H1 (cell line): ENCODE data around the gene ABCG1. TPM values are rescaled to one million over a fixed set of nuclear protein-coding genes. Genes with fewer than 3 reads are reported as not detected.

Experiments
- CTCF ChIA-PET: fragments of 300-600 bp; sonication (Branson Sonifier 250); formaldehyde crosslinking; loops from one replicate; lab custom pipeline; 2021; ENCODE audit not compliant: partially characterized antibody; lab: Charles Lee
- POLR2A ChIA-PET: fragments of 300-600 bp; sonication (Branson Sonifier 250); formaldehyde crosslinking; loops from one replicate; lab custom pipeline; 2021; ENCODE audit warnings: inconsistent platforms; ENCODE audit not compliant: partially characterized antibody; lab: Charles Lee
- DNase-seq, 2 experiments: peaks; one replicate each; pipeline versions ENCODE4 v3.0.0 to v3.0.0-alpha.2; 2010 to 2022; ENCODE audit warnings: low spot score in 2 of 2, low read depth in 1 of 2, mixed read lengths in 1 of 2
- FAIRE-seq: peaks from 2 replicates; lab custom pipeline; 2011; peaks lifted over from hg19 to GRCh38; lab: Jason Lieb, UNC
- H2AFZ ChIP-seq: 2 replicates; pipeline ENCODE4 v1.8.1; 2012; ENCODE audit warnings: low read length, inconsistent platforms
- H2AK5ac ChIP-seq: 2 replicates; pipeline ENCODE4 v1.6.1; 2013; ENCODE audit warnings: low read depth, low read length
- H2BK120ac ChIP-seq: replicated peaks from 2 replicates; pipeline ENCODE3; 2013; ENCODE audit warnings: low read depth, low read length, inconsistent platforms
- H2BK12ac ChIP-seq: 2 replicates; pipeline ENCODE4 v1.6.1; 2013; ENCODE audit warnings: low read depth, low read length
- H2BK15ac ChIP-seq: 2 replicates; pipeline ENCODE4 v1.6.1; 2013; ENCODE audit warnings: low read length
- H2BK20ac ChIP-seq: 2 replicates; pipeline ENCODE4 v1.6.1; 2013; ENCODE audit warnings: low read length
- H2BK5ac ChIP-seq: 2 replicates; pipeline ENCODE4 v1.6.1; 2013; ENCODE audit warnings: low read depth, low read length
- H3K14ac ChIP-seq: 2 replicates; pipeline ENCODE4 v1.6.1; 2013; ENCODE audit warnings: inconsistent platforms; ENCODE audit not compliant: insufficient read length
- H3K18ac ChIP-seq: 2 replicates; pipeline ENCODE4 v1.6.1; 2013; ENCODE audit warnings: low read length; ENCODE audit errors: extremely low read depth
- H3K23ac ChIP-seq: 2 replicates; pipeline ENCODE4 v1.6.1; 2013; ENCODE audit warnings: inconsistent platforms; ENCODE audit not compliant: insufficient read length
- H3K23me2 ChIP-seq: 2 replicates; pipeline ENCODE4 v1.6.1; 2013; ENCODE audit warnings: low read depth, low read length
- H3K27ac ChIP-seq: 2 replicates; pipeline ENCODE4 v1.6.1; 2011; ENCODE audit warnings: low read depth, low read length, inconsistent platforms
- H3K27me3 ChIP-seq, 4 experiments: replicated peaks in 1 of 4; 1 replicate in 1 of 4; 2 replicates in 3 of 4; pipeline versions ENCODE4 v1.6.1 to v1.8.1; 2011 to 2013; ENCODE audit warnings: low read length in 3 of 4, mild to moderate bottlenecking in 3 of 4, inconsistent platforms in 2 of 4, mixed read lengths in 2 of 4, moderate library complexity in 1 of 4; ENCODE audit not compliant: control insufficient read depth in 3 of 4, insufficient read depth in 3 of 4; ENCODE audit errors: extremely low read depth in 1 of 4
- H3K36me3 ChIP-seq, 4 experiments: 2 replicates each; pipeline versions ENCODE4 v1.6.1 to v1.8.1; 2011 to 2013; ENCODE audit warnings: mild to moderate bottlenecking in 4 of 4, low read length in 3 of 4, moderate library complexity in 2 of 4, control low read depth in 1 of 4, inconsistent platforms in 1 of 4; ENCODE audit not compliant: insufficient read depth in 4 of 4, control insufficient read depth in 2 of 4
- H3K4ac ChIP-seq: replicated peaks from 2 replicates; pipeline ENCODE3; 2013; ENCODE audit warnings: low read length, low read depth, mixed read lengths, inconsistent platforms; ENCODE audit not compliant: insufficient read length
- H3K4me1 ChIP-seq, 4 experiments: replicated peaks in 1 of 4; 1 replicate in 1 of 4; 2 replicates in 3 of 4; pipeline versions ENCODE4 v1.6.1 to v1.8.1; 2011 to 2013; ENCODE audit warnings: low read length in 3 of 4, inconsistent platforms in 2 of 4, mixed read lengths in 1 of 4; ENCODE audit not compliant: insufficient read depth in 4 of 4, control insufficient read depth in 3 of 4
- H3K4me2 ChIP-seq, 2 experiments: 2 replicates each; pipeline versions ENCODE4 v1.6.1 to v1.8.1; 2011 to 2013; ENCODE audit warnings: low read depth in 2 of 2, low read length in 2 of 2, control low read depth in 1 of 2, inconsistent platforms in 1 of 2, mild to moderate bottlenecking in 1 of 2; ENCODE audit not compliant: insufficient read depth in 1 of 2
- H3K4me3 ChIP-seq, 4 experiments: fragments of 200-600, 300-600 bp in 1 of 4; sonication (generic), shearing (Covaris generic), sonication (Bioruptor Twin) in 1 of 4; 2 replicates each; pipeline versions ENCODE4 v1.5.1 to v1.8.1; 2011 to 2016; ENCODE audit warnings: low read length in 4 of 4, low read depth in 3 of 4, control low read depth in 2 of 4, inconsistent platforms in 2 of 4, mild to moderate bottlenecking in 2 of 4, mixed read lengths in 1 of 4, moderate library complexity in 1 of 4; ENCODE audit not compliant: insufficient read depth in 2 of 4; ENCODE audit errors: extremely low read depth in 1 of 4
- H3K56ac ChIP-seq: replicated peaks from 2 replicates; pipeline ENCODE3; 2013; ENCODE audit warnings: low read depth, mild to moderate bottlenecking, mixed read lengths, low read length, inconsistent platforms; ENCODE audit not compliant: insufficient read length
- H3K79me1 ChIP-seq: 2 replicates; pipeline ENCODE4 v1.6.1; 2013; ENCODE audit warnings: low read depth, low read length, control low read depth
- H3K79me2 ChIP-seq, 2 experiments: 2 replicates each; pipeline versions ENCODE4 v1.6.1 to v1.8.1; 2012 to 2013; ENCODE audit warnings: low read length in 2 of 2, mild to moderate bottlenecking in 2 of 2, inconsistent platforms in 1 of 2; ENCODE audit not compliant: insufficient read depth in 2 of 2, control insufficient read depth in 1 of 2
- H3K9ac ChIP-seq, 4 experiments: replicated peaks in 1 of 4; 1 replicate in 1 of 4; 2 replicates in 3 of 4; pipeline versions ENCODE4 v1.6.1 to v1.8.1; 2011 to 2013; ENCODE audit warnings: low read depth in 3 of 4, low read length in 3 of 4, control low read depth in 2 of 4, mild to moderate bottlenecking in 2 of 4, moderate library complexity in 2 of 4, inconsistent platforms in 1 of 4; ENCODE audit errors: extremely low read depth in 1 of 4
- H3K9me3 ChIP-seq, 2 experiments: 2 replicates each; pipeline versions ENCODE4 v1.6.1 to v1.8.1; 2012 to 2013; ENCODE audit warnings: mild to moderate bottlenecking in 2 of 2, moderate library complexity in 2 of 2, control low read depth in 1 of 2, inconsistent platforms in 1 of 2, low read depth in 1 of 2, low read length in 1 of 2, mixed read lengths in 1 of 2; ENCODE audit not compliant: insufficient read depth in 2 of 2
- H4K20me1 ChIP-seq, 2 experiments: replicated peaks in 1 of 2; 2 replicates each; pipeline versions ENCODE3 to v1.8.1; 2011 to 2013; ENCODE audit warnings: inconsistent platforms in 2 of 2, low read length in 2 of 2, mild to moderate bottlenecking in 1 of 2; ENCODE audit not compliant: insufficient read depth in 2 of 2, control insufficient read depth in 1 of 2
- H4K5ac ChIP-seq: 2 replicates; pipeline ENCODE4 v1.6.1; 2013; ENCODE audit warnings: low read length, low read depth, mixed read lengths, inconsistent platforms; ENCODE audit not compliant: insufficient read length
- H4K8ac ChIP-seq: 2 replicates; pipeline ENCODE4 v1.8.0; 2013; ENCODE audit warnings: mild to moderate bottlenecking, moderate library complexity, low read length, inconsistent platforms; ENCODE audit not compliant: insufficient read depth; ENCODE audit errors: extremely low read depth
- H4K91ac ChIP-seq: replicated peaks from 2 replicates; pipeline ENCODE3; 2013; ENCODE audit warnings: low read length, mixed read lengths, inconsistent platforms; ENCODE audit not compliant: insufficient read length
- E2F6 ChIP-seq: IDR thresholded peaks from 2 replicates; pipeline ENCODE4 v1.6.1; 2012; ENCODE audit warnings: inconsistent platforms
- EZH2 ChIP-seq: fragments of 200-600 bp; sonication (generic); IDR thresholded peaks from 2 replicates; pipeline ENCODE4 v1.7.1; 2012; ENCODE audit warnings: low read depth, mild to moderate bottlenecking, moderate library complexity, low read length, inconsistent platforms; ENCODE audit not compliant: severe bottlenecking
- PHF8 ChIP-seq: fragments of 200-600 bp; sonication (generic); conservative IDR thresholded peaks from 2 replicates; pipeline ENCODE4 v1.7.1; 2012; ENCODE audit warnings: low read depth, mild to moderate bottlenecking, inconsistent platforms, low read length, moderate library complexity
- WGBS, 2 experiments: shearing (Covaris generic) in 1 of 2; methylation state at CpG; one replicate each; pipeline versions ENCODE4 v1.1.6 to v1.1.7; 2013 to 2015; ENCODE audit warnings: low lambda C conversion rate in 2 of 2, mixed read lengths in 2 of 2, inconsistent platforms in 1 of 2, low coverage in 1 of 2, missing lambda C conversion rate in 1 of 2; ENCODE audit not compliant: insufficient replicate concordance in 2 of 2, insufficient coverage in 1 of 2, insufficient read length in 1 of 2; ENCODE audit errors: extremely low coverage in 1 of 2, missing lambda C conversion rate in 1 of 2; 5-methylcytosine and 5-hydroxymethylcytosine counted together
- polyA plus RNA-seq, 7 experiments: library from polyadenylated mRNA; depleted of rRNA in 3 of 7; stranded (reverse) in 5 of 7; unstranded in 2 of 7; fragments of >200 nt in 5 of 7; fragments of 200-250 nt in 2 of 7; gene quantifications; 1 replicate in 5 of 7; 2 replicates in 1 of 7; 4 replicates in 1 of 7; pipeline versions ENCODE4 v1.2.1 to v1.2.3, GENCODE V29; 2011 to 2013; ENCODE audit warnings: missing spikeins in 2 of 7, mixed read lengths in 2 of 7
- total RNA-seq: library from RNA; stranded (reverse); fragmentation: NEBNext Ultra II Directional; extraction: Animal tissue kit (Norgen Biotek cat#: 25700); gene quantifications from 2 replicates; pipeline ENCODE4 v1.2.1, GENCODE V29; 2021

ABCG1 gene
- total and polyA plus RNA-seq, 2 of the 8 experiments (the other 6 are each of a cell fraction or from before 2014, with no cell fraction given), result 2.1 to 4.0 TPM

GRCh38 chr21:42203936-42204335, 15.0 kb upstream of the ABCG1 start:
- Histone ChIP-seq H3K4me1 (peaks cover 0 to 4% (median 0%) of the 10 kb centered on the region in 4 experiments; a peak in 2 of 7 replicates), H4K20me1 (no peaks in the 10 kb centered on the region), H3K18ac (no peak overlapping the region), H3K27me3 (no peaks in the 10 kb centered on the region; a peak in 1 of 7 replicates), H3K56ac (no peak overlapping the region), H3K27ac (no peak overlapping the region), H3K23ac (no peak overlapping the region), H3K9me3 (no peaks in the 10 kb centered on the region), H2BK12ac (no peak overlapping the region), H3K23me2 (no peaks in the 10 kb centered on the region), H3K9ac (no peak overlapping the region), H2BK20ac (no peak overlapping the region), H2AFZ (no peak overlapping the region), H3K79me1 (no peaks in the 10 kb centered on the region), H2BK120ac (no peak overlapping the region), H2BK5ac (no peak overlapping the region), H3K36me3 (no peaks in the 10 kb centered on the region), H4K91ac (no peak overlapping the region), H2BK15ac (no peak overlapping the region), H3K14ac (no peak overlapping the region), H3K4ac (no peak overlapping the region), H4K5ac (no peak overlapping the region), H3K4me2 (no peak overlapping the region), H2AK5ac (no peak overlapping the region), H3K79me2 (no peaks in the 10 kb centered on the region), H4K8ac (no peak overlapping the region), H3K4me3 (no peak overlapping the region)
- POLR2A ChIA-PET, result no interaction called here
- TF ChIP-seq PHF8 (no peak), EZH2 (no peak), E2F6 (no peak)
- no peak for FAIRE-seq
- CTCF ChIA-PET, result no interaction called here
- 79% methylated on average over 1 of the region's 1 CpG; no CpG with 5 or more reads in 1 of the 2 experiments for WGBS, 2 experiments
- no peak for DNase-seq
